Left cardiac atrium (tissue), 4 donors: Measurements from ENCODE around the gene TMEM151B. TPM values are rescaled to one million over a fixed set of nuclear protein-coding genes. Genes with fewer than 3 reads are reported as not detected.

ENCODE experiments used
- ATAC-seq, 2 donors: fragments of 200-7000 bp; cut with Tn5 transposase; one replicate each; pipeline ENCODE4 v1.9.1; 2020; ENCODE audit warnings: mild to moderate bottlenecking in 2 of 2, moderate library complexity in 2 of 2
- DNase-seq: peaks from one replicate; pipeline ENCODE4 v3.0.0-alpha.2; 2020
- intact Hi-C, 2 donors: fragments of 100-400 bp; cut with DNase I; formaldehyde crosslinking; loops; one replicate each; pipeline versions ENCODE4 v1.14.1 to v1.15.1; 2022 to 2023
- total RNA-seq, 2 donors: library from RNA; stranded (reverse); fragmentation: NEBNext Ultra II Directional; extraction: Animal tissue kit (Norgen Biotek cat#: 25700); gene quantifications; one replicate each; pipeline ENCODE4 v1.2.1, GENCODE V29; 2021
- donor health status: DM: no; HTN: yes; CAD: no.
- donor health status: DM: no; HTN: yes; CAD: no; lungs with severe emphysema.
- donor health status: DM: yes; HTN: yes; CAD: no.
- donor health status: Dilated cardiomyopathy.

TMEM151B gene
- total RNA-seq, 2 donors from 2014 or later = 0.05 TPM; not detected in 1

DNA sequence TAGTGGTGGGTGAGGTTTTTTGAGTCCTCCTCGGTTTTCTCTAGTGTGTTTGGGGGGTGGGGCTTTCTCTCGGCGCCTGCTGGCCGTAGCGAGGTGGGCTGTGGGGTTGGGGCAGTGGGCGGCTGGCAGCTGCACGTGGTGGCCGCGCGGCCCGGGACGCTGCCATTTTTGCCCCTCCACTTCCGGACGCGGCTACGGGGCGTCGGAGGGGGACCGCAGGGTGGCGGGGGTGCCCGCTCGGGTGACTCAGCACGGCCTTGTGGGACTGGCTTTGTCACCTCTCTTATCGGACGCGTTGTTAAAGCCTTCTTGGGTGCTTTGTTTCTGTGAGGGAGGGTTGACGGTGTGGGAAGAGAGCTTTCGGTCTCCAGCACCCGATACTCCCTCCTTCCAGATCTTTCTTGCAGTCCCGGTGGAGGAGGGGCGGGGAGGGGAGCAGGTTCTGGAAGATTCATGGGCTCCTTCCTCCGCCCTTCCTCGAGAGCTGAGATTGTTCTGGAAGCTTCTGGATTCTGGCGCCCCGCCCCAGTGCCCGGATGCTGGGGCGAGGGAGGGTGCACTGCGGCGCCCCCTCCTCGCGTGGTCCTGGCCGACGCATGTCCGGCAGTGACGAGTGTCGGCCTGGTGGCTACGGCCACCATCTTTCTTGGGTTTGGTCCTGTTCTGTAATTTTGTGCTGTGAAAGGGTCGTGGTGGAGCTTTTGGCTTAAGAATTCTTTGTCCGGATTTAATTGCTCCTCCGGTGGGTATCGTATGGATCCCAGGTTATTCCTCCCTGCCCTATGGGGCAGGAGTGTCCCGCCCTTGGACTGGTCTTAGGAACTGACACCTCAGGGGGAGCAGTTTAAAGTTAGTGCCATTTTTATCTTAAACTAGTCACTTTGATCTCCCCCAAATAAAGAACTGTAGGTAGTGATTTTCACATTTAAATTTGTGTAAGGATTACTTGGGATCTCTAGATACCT is 22.6 kb upstream of the TMEM151B start:
- ATAC-seq (peak; percentile 45 to 54), DNase-seq (peak; percentile 80)
- intact Hi-C loops = no loop called here

DNA sequence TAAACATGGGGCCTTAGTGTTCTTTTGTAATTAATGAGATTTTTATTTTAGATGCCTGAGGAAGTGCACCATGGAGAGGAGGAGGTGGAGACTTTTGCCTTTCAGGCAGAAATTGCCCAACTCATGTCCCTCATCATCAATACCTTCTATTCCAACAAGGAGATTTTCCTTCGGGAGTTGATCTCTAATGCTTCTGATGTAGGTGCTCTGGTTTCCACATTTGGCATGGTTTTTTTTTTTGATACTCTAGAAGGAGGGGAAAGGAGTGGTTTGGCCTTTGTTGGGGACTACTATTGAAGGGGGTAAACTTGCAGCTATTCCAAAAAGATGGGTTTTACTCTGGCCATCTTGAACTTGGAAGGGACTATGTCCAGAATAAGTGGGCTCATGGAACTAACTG is 21.7 kb upstream of the TMEM151B start:
- ATAC-seq = no peak
- no peak for DNase-seq
- intact Hi-C loops = no loop called here

DNA sequence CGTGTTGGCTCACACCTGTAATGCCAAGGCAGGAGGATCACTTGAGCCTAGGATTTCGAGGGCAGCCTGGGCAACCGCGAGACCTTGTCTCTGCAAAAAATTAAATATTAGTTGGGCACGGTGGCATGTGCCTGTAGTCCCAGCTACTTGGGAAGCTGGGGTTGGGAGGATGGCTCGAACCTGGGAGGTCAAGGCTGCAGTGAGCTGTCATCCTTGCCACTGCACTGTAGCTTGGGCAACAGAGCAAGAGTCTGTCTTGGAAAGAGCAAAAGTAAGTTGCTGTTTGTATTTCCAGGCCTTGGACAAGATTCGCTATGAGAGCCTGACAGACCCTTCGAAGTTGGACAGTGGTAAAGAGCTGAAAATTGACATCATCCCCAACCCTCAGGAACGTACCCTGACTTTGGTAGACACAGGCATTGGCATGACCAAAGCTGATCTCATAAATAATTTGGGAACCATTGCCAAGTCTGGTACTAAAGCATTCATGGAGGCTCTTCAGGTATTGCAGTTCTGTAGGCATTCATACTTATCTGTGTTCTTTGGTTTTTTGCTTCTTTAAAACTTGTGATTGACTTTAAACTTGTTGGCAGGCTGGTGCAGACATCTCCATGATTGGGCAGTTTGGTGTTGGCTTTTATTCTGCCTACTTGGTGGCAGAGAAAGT is 21.0 kb upstream of the TMEM151B start:
- peak; percentile 3 for DNase-seq
- intact Hi-C loops = no loop called here

DNA sequence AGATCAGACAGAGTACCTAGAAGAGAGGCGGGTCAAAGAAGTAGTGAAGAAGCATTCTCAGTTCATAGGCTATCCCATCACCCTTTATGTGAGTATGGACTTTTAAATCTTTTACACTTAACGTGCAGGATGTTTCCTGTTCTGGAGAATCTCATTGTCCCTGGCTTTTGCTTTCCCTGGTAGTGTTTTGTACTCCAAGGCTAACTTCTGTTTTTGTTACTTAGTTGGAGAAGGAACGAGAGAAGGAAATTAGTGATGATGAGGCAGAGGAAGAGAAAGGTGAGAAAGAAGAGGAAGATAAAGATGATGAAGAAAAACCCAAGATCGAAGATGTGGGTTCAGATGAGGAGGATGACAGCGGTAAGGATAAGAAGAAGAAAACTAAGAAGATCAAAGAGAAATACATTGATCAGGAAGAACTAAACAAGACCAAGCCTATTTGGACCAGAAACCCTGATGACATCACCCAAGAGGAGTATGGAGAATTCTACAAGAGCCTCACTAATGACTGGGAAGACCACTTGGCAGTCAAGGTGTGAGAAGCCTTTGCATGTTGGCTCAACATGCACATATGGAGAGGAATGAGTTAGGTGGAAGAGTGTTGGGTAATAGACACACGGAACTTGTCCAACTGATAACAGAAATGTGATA is 20.1 kb upstream of the TMEM151B start:
- ATAC-seq (no peak), DNase-seq (peak; percentile 1)
- intact Hi-C loops = no loop called here

More for the DNA sequence above, 21.0 kb upstream of the TMEM151B start:
- ATAC-seq = no peak

DNA sequence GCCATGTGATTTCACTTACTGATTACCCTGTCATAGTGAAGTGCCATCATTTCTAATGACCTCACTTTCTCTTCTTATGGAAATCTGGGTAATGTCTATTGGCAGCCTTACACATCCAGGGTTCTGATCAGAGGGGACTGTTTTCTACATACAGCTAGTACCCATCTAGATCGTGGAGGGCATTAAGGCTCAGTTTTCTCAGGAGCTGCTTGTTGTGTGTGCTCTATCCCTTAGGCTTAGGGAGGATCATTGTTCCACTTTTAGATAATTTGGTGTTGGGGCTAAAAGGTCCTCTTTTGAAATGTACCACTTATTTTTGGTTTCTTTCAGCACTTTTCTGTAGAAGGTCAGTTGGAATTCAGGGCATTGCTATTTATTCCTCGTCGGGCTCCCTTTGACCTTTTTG is 19.5 kb upstream of the TMEM151B start:
- no peak for DNase-seq
- no peak for ATAC-seq
- intact Hi-C loops = no loop called here

DNA sequence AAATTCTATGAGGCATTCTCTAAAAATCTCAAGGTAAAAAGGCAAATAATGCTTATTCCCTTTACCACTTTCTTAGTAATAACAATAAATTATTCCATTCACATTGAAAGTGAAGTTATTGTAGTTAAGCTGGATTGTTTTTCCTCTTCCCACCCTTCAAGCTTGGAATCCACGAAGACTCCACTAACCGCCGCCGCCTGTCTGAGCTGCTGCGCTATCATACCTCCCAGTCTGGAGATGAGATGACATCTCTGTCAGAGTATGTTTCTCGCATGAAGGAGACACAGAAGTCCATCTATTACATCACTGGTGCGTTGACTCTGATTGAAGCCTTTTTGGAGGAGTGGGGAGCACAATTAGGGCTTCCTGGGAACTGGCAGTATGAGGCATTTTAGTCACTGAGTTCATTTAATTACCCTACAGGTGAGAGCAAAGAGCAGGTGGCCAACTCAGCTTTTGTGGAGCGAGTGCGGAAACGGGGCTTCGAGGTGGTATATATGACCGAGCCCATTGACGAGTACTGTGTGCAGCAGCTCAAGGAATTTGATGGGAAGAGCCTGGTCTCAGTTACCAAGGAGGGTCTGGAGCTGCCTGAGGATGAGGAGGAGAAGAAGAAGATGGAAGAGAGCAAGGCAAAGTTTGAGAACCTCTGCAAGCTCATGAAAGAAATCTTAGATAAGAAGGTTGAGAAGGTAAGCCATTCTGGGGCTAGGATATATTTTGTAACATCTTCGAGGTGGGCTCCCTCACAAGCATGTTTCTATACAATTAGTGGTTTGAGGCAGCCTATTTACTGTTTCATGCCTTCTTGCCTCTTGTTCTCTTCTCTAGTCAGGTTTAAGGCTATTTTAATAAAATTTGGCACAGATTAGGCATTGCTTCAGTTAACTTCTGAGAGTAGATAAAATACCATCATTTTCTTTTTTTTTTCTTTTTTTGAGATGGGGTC is 18.4 kb upstream of the TMEM151B start:
- no peak for ATAC-seq
- intact Hi-C loops = no loop called here
- peak; percentile 20 for DNase-seq

DNA sequence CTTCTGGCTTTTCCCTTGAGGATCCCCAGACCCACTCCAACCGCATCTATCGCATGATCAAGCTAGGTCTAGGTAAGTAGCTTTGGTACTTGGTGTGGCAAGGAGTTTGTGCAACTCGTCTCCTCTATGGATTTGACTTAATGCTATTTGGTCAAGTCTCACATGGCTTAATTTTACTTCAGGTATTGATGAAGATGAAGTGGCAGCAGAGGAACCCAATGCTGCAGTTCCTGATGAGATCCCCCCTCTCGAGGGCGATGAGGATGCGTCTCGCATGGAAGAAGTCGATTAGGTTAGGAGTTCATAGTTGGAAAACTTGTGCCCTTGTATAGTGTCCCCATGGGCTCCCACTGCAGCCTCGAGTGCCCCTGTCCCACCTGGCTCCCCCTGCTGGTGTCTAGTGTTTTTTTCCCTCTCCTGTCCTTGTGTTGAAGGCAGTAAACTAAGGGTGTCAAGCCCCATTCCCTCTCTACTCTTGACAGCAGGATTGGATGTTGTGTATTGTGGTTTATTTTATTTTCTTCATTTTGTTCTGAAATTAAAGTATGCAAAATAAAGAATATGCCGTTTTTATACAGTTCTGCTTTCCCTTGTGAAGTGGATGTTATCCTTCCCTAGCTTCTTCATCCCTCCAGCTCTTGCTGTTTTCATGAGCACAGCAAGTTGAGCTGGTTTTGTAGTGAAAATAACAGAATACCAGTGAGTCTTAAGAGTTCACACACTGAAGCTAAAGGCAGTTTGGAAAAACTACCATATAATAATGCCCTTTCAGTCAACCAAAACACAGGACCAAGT is 16.7 kb upstream of the TMEM151B start:
- DNase-seq = no peak
- intact Hi-C loops = no loop called here
- no peak for ATAC-seq

DNA sequence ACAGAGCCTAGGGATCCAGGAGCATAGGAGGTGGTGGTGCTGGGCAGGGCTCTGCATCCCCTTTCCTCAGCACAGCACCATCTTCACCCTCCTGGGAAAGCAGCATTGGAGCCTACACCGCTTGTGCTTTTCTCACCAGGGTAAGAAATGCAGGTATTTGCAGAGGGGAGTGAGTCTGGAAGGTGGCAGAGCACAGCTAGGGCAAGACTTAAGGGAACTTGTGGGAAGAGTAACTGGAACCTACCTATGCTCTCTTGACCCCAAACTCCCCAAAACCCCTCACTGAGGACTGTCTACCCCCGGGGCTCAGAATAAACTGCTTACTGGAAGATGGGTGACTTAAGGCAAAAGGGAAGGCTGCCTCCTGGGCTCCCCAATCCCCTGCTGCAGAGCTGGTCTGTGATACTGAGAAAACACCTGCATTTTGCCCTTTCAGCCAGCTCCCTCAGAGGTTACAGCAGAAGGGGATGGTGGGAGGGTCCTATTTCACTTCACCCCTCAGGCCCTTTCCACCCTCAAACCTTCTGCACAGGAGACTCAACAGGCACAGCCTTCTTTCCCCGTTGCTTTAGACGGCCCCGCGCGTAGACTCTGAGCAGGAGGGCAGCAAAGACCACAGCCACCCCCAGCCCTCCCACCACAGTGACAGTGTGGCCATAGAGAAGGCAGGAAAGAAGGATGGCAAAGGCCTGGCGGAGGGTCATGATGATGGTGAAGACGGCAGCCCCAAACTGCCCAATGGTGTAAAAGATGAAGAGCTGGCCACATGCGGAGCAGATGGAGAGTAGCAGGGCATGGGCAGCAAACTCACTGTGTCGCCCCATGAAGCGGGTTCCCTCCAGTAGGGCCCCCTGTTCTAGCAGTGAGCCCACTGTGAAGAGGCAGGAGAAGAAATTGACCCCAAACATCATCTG is 15.8 kb upstream of the TMEM151B start:
- DNase-seq (no peak), ATAC-seq (no peak)
- intact Hi-C loops = no loop called here

DNA sequence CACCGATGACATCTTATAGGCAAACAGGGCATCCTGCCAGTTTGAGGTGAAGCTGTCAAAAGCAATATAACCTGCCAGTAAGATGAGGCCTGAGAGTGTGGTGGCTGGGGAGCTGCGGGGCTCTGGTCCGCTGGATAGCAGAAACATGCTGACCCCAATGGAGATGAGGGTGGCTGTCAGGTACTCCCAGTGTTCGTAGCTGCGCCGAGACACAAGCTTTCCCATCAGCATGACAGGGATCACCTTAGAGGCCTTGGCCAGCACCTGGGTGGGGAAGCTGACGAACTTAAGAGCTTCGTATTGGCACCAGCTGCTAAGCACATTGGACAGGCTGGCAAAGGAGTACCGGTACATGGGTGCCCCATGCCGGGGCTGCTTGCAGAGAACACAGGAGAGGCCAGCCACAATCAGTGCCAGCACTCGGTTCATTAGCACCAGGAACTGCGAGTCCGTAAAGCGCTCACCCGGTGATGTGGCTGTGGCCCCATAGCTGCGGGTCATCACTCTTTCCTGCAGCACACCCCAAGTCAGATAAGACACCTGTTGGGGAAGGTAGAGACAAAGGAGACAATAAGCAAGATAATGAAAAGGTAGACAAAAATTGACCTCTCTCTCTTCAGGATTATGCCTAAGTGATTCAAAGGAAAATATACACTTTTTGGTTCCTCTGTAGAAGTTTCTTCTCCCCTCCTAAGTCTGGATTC is 15.0 kb upstream of the TMEM151B start:
- ATAC-seq (no peak), DNase-seq (no peak)
- intact Hi-C loops = no loop called here

DNA sequence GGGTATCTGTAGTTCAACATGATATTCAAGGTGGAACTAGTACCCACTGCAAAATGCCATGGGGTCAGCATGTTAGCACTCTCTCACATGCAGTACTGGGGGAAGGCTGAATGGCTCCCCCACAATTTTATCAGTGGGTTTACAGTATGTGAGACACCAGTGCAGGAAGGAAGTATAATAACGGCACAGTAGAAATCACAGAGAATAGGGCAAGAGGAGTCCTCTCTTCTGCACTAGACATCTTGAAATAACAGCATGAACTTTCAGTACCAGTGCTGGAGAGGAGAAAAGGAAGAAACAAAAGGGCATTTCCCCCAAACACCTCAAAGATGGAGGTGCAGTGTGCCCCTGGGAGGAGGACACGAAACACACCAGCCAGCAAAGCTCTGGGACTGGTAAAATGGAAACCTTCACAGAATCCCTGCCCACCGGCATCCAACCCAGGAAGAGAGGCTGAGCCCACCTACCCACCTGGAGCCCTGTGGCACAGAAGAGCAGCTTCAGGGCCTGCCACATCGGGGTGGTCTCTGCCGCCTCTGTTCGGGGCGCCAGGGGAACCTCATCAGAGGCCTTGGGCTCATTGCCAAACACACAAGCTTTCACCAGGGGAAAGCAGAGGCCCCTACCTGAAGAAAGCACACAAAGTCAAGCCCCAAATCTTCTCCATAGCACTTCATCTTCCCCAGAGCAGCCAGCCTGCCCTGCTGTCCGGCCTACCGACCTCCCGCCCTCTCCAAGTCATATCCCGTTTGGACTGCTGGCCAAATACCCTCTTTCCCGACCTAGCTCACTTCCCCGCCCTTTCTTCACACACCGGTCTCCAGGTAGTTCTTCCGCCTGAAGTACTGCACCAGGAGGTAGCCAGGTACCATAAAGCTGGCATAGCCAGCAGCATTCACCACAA is 14.1 kb upstream of the TMEM151B start:
- intact Hi-C loops = no loop called here
- no peak for DNase-seq

DNA sequence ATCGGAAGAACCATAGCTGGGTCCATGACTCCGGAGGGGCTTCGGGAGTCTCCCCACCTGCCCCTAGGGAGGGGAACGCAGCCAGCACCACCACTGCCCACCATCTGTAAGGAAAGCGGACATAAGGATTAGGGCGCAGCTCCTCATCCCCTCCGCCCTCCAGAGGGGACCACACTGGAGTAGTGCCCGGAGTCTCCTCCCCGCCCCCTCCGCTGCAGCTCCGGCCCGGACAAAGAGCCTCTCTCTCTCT is 13.6 kb upstream of the TMEM151B start:
- ATAC-seq = no peak
- no peak for DNase-seq
- intact Hi-C loops = no loop called here

More for the DNA sequence above, 14.1 kb upstream of the TMEM151B start:
- ATAC-seq = peak in 1 of 2 donors; percentile 6

DNA sequence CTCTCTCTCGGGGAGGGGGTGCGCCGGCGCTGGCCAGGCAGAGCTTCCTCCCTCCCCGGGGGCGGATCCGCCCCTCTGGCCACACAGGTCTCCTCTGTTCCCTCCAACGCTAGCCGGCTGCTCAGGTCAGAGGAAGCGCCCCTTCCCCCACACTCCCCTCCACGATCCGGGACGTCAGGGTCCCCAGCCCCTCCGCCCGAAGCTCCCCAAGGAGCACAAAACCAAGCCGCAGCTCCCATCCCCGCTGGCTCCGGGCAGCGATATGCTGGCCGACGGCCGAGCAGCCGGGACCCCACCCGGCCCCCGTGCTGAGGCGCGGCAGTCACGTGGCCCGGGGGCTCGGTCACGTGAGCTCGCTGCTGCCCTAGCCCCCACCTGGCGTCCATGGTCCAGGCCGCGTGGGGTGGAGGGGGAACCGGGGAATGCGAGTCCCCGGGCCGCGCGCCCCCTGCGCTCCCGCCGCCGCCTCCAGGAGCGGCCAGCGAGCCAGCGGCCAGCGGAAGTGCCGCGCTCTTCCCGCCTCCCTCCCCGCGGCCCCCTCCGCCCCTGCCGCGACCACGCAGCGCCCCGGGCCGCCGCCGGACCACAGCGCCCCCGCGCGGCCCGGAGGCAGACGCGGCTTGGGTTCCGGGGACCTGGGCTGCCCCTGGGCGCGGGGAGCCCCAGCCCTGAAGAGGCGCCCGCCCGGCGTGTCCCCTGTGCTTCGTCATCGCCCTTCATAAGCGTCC is 13.1 kb upstream of the TMEM151B start, which contains the start of gene SLC35B2:
SLC35B2 (minus strand) TSS at position 504 of the 728 bp plus-strand sequence; CDS start at position 386, 118 bp downstream.
- peak; percentile 71 to 88 for ATAC-seq
- intact Hi-C loops = no loop called here
- peak; percentile 77 for DNase-seq

DNA sequence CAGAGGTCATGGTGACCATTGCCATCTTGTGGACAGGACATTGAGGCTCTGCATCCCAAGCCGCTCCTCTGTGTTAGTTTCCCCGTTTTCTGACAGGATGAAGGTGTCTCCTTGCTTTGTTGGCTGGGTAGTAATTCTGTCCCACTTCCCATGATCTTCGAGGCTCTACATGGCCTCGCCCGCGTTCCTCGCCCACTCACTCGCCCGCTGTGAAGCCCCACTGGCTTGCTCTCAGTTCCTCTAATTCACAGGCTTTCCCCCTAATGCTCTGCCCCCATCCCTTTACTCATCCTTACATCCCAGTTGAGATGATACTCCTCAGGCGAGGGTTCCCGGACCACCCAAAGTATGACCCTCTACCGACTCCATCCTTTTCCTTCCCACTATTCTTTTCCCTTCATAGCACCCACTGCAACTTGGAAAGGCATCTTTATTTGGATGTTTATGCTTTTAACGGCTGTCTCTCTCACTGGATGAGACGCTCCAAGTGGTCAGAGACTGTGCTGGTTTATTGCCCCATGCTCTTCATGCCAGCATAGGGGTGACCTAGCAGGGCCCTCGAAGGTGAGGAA is 12.4 kb upstream of the TMEM151B start:
- ATAC-seq (no peak), DNase-seq (no peak)
- intact Hi-C loops = no loop called here

DNA sequence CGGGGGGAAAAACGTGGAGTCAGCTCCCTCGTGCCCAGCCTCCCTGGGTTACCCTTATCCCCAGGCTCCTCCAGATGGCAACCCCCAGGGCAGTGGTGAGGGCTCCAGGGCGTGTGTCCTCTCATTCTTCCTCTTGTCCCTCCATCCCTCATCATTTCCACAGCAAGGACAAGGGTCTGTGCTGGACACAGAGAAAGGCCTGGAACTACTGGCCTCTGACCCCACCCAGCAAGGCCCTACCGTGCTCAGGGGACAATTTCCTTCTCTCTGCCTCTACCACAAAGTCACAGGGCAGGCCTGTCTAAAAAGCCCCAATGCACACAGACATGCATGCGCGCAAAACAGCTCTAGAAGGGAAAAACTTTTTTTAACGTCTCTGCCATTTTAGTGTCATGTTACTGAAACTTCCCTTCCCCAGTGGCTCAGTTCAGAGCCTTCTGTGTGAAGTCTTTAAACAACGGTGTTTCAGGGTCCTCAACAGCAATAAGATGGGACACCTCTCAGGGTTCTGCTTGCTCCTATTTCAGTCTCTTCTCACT is 11.9 kb upstream of the TMEM151B start:
- ATAC-seq (no peak), DNase-seq (no peak)
- intact Hi-C loops = no loop called here
